Eye (tissue), 1 donor: ENCODE results near the gene RASSF5.

Source experiments
- DNase-seq: peaks from one replicate; pipeline ENCODE4 v3.0.0-alpha.2; 2015

RASSF5 gene, protein sequence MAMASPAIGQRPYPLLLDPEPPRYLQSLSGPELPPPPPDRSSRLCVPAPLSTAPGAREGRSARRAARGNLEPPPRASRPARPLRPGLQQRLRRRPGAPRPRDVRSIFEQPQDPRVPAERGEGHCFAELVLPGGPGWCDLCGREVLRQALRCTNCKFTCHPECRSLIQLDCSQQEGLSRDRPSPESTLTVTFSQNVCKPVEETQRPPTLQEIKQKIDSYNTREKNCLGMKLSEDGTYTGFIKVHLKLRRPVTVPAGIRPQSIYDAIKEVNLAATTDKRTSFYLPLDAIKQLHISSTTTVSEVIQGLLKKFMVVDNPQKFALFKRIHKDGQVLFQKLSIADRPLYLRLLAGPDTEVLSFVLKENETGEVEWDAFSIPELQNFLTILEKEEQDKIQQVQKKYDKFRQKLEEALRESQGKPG

DNA sequence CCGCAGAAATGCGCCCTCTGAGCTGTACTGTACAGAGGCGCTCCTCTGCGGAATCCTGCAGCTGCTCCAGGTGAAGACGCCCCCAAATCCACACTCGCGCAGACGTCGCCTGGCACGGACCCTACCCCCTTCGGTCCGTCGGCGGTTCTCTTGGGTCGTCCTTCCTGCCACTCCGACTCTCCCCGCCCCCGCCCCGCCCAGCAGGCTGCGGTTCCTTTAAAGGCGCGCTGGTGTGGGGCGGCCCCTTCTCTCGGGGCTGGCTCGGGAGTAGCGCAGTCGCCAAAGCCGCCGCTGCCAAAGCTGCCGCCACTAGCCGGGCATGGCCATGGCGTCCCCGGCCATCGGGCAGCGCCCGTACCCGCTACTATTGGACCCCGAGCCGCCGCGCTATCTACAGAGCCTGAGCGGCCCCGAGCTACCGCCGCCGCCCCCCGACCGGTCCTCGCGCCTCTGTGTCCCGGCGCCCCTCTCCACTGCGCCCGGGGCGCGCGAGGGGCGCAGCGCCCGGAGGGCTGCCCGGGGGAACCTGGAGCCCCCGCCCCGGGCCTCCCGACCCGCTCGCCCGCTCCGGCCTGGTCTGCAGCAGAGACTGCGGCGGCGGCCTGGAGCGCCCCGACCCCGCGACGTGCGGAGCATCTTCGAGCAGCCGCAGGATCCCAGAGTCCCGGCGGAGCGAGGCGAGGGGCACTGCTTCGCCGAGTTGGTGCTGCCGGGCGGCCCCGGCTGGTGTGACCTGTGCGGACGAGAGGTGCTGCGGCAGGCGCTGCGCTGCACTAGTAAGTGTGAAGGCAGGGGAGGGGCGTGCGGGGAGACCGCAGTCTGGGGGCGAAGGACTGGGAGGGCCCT is at the start of gene RASSF5:
Gene RASSF5, plus strand, starts transcription at position 248 of the 846 bp plus-strand sequence. Its CDS starts 72 bp downstream, at position 320.
- peak; percentile 73 for DNase-seq

DNA sequence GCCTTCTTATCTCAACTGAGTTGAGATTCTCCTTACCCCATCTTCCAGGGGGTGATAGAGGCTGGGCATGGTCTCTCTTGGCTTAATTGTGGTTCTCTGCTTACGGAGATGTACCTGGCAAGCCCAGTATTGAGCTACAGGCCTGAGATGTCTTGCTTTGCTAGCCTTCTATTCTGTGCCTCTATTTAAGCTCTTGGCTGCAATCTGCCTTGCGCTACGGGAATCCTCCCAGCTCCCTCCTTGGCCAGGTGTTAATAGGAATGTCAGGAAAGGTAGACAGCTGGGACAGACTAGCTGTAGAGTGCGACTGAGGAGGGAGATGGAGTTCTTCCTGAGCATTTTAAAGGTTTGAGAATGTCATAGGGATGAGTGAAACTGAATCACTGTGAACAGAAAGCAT is 47.6 kb upstream of the RASSF5 start:
- DNase-seq = no peak

DNA sequence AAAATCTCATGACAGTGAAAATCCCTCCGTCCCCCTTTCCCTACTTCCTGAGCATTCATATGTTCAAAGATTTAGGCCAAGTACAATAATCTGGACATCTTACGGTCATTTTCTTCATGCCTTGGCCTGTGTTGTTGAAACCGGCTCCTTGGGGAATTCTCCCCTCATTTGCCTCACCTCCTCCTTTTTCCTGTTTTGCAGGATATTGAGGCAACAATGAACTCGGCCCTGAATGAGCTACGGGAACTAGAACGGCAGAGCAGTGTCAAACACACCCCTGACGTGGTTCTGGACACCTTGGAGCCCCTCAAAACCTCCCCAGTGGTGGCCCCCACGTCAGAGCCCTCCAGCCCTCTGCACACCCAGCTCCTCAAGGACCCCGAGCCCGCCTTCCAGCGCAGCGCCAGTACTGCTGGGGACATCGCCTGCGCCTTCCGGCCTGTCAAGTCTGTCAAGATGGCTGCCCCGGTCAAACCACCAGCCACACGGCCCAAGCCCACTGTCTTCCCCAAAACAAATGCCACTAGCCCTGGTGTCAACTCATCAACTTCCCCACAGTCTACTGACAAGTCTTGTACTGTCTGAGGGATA is 46.4 kb upstream of the RASSF5 start:
- no peak for DNase-seq

DNA sequence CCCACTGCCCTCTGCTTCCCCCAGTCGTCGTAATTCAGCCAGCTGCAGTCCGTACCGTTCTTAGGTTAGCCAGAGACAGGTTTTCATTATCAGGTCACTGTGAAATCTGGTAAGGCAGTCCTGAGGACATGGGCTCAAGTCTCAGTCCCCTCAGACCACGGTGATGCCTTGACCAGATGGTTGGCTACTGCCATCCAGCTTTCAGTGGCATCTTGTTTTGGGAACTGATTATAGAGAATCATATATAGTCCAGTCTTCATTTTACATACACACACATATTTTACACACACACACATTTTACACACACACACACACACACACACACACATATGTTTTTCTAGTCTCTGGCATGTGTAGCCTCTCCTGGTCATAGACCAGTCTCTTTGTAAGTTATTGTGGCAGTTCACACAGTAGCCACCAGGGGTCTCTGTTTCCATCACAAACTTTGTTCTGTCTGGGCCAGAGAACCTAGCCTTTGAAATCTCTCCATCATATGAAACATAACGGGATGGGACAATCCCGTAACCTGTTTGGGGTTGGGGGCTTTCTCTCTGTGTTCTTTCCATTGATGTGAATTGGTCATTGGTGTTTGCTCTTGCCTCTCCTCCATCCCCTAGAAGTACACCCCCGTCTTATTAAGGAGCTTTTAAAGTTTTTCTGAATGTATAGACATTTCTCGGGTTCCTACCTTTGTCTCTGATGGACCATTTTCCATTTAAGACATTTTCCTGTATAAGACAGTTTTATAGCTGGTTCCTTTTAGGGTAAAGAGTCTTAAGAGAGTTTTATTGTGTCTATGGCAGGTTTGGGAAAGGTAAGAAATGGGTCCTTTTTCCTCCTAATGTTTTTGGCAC is 45.5 kb upstream of the RASSF5 start:
- peak; percentile 92 for DNase-seq

DNA sequence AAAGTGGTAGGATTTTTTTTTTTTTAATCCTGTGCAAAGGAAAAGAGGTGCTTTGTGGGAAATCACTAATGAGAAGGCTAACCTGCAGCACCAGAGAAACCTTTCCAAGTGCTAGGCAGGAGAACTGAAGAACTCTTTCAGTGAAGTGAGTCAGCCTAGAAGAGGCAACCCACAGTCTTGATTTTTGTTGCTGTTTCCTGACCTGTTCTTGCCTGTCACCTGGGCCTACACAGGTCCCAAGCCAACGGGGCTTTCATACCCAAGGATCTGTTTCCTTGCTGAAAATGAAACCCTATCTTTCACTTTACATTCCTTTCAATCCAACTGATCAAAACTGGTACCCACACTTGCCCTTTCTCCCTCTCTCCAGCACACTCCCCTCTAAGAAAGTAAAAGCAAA is 44.2 kb upstream of the RASSF5 start:
- DNase-seq = no peak

DNA sequence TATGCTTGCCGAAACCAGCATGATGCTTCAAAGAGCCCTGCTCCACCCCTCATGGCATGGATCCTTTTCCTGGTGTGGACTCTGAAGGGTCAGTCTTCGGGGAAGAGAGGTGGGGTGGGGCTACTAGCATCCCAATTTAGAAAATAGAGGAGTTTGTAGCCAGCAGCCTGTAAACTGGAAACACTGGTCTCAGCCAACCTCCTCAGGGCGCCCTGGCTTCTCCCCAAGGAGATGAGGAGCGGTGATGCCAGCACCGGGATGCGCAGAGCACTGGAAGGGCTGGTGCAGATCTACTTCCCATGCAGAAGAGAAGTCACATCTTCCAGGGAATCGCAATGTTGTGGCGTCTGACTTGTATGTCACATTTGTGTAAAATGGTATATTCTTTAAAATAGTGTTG is 43.4 kb upstream of the RASSF5 start:
- no peak for DNase-seq

DNA sequence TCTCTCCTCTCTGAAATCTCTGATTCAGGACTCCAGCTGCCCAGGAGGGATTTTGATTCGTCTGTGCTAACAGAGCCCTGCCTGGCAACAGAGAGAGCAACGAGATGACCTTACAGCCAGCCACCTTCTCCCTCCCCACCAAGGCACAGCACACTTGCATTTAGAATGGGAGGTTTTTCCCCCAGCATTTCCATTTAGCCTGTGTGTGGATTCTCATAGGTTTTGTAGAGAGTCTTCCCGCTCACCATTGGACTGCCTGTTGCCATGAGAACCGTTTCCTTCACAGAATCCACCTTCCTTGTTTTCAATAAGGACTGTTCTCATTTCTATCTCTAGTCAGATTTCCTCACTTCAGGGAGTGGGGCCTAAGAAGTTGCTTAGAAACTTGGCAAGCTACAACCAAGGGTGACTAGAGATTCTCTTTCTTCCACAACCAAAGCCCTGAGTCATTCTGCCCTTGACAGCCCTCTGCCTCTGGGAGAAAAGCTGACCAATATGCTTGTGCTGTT is 42.8 kb upstream of the RASSF5 start:
- DNase-seq = no peak

DNA sequence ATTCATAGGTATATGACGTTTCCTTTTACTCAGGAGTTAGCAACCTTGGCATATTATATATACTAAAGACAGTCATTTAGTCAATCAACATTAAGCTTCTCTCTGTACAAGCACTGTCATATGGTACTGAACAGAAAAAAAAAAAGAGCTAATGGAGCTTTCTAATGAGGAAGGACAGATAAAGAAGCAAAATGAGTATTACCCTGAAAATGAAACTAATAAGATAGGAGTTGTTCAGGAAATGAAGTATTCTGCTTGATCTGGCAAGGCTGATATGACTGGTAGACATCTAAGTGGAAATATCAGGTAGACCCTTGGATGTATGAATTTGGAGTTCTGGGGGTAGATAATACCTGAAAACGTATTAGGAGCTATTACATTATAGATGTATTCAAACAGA is 41.4 kb upstream of the RASSF5 start:
- no peak for DNase-seq

DNA sequence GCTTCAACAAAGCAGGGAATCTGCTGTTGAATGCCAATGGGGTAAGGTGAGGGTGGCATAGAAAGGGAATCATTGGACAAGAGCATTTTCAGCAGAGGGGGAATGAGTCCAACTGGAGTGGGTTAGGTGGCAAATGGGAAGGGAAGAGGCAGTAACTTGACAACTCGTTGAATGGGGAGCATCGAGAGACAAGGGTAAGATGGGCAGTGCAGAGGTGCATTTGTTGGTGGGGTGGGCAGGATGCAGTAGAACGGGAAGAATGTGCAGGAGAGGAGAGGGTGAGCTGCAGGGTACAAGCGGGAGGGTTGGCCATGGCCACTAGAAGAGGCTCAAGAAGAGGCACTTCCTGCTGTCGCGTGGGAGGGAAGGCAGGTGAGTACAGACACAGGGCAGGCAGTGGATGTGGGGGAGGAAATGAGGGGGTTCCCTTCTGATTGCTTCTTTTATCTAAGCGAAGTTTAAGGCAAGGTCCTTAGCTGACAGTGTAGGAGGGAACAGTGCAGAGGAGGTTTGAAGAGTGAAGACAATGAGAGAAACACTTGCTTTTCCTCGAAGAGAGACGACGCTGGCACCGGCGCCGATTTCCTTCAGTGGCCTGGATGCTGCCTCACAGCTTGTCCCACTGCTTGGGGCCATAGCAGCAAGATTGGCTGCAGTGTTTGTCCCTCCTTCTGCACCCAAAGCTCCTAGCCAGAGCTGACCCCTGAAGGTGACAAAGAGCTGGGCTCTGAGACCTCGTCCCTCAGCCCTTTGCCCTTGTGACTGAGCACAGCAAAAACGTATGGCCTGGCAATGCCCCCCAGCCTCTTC is 40.3 kb upstream of the RASSF5 start:
- no peak for DNase-seq

DNA sequence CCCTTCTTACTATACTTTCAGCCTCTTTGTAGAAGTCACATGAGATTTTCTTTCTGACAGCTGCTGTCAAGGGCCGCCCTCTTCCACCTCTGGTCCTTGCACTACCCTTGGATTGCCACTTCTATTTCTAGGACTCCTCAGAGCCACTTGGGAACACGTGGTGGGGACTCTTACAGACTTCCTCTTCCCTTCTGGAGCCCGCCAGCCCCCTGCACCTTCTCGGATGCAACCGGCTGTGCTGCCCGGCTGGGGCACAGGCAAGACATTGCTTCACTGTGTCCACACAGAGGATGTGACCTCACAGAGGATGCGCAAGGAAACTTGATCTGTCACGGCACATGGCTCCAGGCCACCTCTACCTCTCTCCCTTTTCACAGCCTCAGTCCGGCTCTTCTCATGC is 39.4 kb upstream of the RASSF5 start:
- DNase-seq = no peak

DNA sequence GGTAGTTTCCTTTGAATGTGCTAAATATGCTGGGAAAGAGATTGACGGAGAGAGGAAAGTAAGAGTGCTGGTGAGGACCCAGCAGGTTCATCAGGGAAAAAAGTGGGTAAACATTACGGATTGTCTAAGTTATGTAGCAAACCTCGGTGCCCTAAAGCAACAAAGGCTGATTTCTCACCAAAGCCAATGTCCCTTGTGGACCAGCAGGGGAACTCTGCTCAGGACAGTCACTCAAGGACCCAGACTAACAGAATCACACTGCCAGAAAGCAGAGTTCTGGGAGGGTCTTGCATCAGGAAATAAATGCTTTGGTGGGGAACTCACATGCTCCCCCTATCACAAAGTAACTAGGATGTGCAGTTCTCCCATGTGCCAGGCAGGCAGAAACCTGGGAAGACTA is 38.8 kb upstream of the RASSF5 start:
- no peak for DNase-seq

DNA sequence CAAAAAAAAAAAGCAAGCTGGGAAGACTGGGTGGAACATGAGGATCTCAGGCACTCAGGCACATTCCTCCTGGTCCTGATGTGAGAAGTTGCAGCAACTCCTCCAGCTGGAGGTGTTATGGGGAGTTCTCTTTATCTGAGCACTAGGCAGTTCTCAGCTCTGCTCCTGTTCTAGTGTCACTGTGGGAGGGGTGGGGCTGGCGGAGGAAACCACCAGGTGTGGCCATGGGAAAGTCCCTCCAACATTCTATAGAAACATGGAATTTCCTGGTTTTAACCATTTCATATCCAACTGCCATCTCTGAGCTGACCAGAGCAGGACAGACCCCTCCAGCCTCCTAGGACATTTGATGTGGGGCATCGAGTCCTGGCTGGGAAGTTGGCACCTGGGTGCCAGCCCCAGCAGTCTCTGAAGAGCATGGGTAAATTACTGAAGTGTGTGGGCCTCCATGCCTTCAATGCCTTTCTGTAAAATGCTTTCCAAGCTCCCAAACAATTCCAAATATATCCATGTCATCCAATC is 37.9 kb upstream of the RASSF5 start:
- DNase-seq = no peak

DNA sequence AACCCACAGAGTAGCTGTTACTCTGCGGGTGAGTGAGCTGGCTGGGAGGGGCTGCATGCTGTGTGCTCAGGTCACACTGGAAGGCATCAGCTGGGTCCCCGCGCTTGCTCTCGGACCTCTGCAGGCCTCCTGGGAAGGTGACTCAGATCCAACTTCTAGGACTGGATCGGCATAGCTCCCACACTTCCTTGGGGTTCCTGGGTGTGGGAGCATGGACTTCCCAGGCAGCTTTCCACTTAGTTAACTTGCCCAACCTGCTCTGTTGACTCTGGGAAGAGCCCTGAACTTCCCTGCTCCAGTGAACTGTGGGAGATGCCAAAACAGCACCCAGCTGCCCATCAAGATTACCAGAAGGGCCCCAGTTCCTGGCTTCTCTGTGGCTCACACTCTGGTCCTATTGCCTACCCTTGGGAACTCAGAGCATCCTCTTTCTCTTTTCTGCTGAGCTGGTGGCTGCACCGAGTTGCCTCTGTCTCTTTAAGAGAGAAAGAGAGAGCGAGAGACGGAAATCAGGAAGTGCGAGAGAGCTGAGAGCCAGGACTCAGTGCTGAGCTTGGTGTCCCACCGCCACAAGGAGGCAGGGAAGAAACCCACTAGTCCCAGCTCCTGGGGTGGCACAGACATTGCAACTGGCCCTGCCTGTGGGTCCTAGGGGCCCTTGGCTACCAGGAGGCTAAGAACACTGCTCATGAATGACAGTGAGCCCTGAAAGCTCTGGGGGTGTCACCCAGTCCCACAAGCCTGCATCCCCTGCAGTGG is 37.2 kb upstream of the RASSF5 start, which contains the start of gene IKBKE:
Gene IKBKE, plus strand, starts transcription at position 544 of the 759 bp plus-strand sequence. CDS start 2,752 bp downstream, outside the sequence.
- DNase-seq = peak; percentile 76

DNA sequence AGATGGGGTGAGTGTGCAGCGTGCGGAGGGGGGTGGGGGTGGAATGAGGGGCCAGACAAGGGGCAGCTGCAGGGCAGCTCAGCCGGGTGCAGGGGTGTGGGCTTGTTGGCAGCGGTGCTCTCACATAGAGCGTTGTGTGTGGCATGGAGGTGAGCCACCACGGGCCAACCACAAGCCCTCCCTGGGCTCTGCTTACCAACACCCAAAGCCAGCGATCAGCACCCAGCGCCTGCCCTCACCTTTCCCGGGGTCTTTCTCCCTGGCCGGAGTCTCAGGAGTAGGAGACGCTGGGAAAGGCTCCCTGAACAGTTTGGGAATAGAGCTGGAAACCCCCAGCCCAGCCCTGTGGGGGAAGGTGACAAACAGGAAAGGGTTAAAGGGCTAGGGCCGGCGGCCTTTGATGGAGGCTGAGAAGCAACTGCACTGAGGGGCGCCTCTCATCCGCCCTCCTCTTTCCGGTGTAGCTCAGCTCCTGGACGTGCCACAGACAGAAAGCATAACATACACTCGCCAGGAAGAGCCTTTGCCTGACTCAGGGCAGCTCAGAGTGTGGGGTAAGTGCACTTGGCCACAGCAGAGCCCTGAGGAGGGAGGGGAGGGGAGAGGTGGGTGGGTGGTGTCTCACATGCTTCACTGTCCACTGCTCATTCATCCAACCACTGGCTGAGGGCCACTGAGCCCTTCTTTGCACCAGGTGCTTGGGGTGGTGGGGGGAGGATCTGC is 36.5 kb upstream of the RASSF5 start:
- peak; percentile 55 for DNase-seq

DNA sequence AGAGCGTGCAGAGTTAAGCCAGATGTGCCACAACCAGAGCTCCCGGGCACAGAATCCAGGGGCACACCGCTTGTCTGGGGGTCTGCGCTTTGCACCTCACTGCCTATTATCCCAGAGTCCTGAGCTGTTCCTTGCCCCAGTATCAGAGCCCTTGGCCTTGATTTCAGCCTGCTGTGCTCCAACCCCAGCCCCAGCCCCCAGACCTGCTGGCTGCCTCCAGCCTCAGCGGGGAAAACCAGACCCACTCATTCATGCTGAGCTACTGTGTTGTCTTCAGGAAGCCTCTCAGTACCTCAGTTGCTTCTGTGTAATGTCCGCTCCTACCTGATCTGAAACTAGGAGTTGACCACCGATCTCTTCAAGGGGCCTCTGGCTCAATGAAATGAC is 35.9 kb upstream of the RASSF5 start:
- no peak for DNase-seq

DNA sequence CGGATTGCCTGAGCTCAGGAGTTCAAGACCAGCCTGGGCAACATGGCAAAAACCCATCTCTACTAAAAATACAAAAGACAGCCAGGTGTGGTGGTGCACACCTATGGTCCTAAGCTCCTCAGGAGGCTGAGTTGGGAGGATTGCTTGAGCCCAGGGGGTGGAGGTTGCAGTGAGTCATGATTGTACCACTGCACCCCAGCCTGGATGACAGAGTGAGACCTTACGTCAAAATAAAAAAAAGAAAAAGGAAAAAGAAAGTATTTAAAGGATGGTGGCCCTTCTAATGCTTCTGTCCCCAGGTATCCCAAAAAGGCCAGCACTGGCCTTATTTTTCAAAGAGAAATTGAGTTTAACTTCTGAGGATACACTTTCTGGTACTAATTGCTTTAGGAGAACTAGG is 35.3 kb upstream of the RASSF5 start:
- DNase-seq = no peak

DNA sequence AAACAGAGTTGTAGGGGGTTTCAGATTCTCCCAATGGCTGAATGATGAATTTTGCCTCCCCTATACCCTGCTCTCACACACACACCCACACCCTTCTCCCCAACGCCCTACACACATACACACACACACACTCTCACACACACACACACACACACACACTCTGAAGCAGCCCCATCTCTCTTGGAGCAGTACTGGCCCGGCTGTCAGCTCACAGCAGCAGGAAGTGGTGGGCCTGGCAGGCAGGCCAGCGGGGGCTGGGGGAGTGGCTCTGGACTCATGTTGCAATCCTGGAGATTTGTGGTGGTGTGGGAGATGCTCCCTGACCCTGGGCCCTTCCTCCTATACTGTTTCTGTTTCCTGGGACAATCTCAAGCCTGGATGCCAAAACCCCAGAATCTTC is 34.9 kb upstream of the RASSF5 start:
- DNase-seq = no peak

DNA sequence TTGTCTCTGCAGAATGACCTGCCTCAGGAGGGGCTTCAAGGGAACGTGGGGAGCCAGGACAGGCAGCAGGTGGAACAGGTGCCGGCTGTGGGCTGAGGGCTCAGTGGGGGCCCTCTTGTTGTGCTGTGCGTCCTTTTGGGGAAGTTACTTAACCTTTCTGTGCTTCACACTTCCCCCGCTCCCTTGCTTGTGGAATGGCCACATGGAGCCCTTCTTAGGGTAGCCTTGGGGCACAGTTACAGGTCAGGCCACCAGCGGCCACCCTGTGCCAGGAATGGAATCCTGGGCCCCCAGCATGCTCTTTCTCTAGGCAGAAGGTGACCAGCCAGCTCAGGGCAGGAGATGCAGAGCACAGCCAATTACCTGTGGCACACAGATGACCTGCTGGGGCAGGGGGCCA is 34.4 kb upstream of the RASSF5 start:
- no peak for DNase-seq

DNA sequence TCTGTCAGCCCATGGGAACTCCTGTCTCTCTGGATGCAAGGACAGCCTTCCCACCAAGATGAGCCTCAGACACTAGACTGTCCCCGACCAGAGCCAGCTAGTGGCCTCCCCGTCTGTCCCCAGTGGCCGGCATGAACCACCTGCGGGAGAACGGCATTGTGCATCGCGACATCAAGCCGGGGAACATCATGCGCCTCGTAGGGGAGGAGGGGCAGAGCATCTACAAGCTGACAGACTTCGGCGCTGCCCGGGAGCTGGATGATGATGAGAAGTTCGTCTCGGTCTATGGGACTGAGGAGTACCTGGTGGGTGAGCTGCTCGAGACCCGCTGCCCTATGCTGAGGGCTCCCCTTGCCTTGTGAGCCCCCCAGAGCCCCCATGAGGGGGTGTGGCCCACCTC is 31.3 kb upstream of the RASSF5 start:
- no peak for DNase-seq

DNA sequence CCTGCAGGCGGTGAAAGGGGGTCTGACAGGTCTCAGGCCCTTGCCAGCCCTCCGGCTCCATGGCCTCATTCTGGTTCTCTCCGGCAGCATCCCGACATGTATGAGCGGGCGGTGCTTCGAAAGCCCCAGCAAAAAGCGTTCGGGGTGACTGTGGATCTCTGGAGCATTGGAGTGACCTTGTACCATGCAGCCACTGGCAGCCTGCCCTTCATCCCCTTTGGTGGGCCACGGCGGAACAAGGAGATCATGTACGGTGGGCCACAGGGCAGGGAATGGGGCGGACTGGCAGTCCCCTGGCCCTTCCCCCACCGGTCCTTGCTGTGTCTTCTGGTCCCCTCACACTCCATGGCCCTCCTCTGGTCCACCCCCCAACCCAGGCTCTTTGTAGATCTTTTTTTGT is 30.7 kb upstream of the RASSF5 start:
- no peak for DNase-seq
